Stimulated activated CD8-positive, alpha-beta memory T cell treated with anti-CD3 and anti-CD28 coated beads, Interleukin-12 subunit alpha, Interleukin-12 subunit beta, amount 100 ng/mL, for 24 hours (primary cell): ENCODE measurements around the gene HAAO.

Source experiments
- DNase-seq: peaks from one replicate; pipeline ENCODE4 v3.0.0-alpha.2; 2020; ENCODE audit errors: extremely low read depth

Gene HAAO

GRCh38 chr2:42813763-42814162 lies 21.4 kb upstream of the HAAO start:
- DNase-seq = no peak

GRCh38 chr2:42812899-42813479 lies 20.6 kb upstream of the HAAO start:
- DNase-seq = no peak

- peak; percentile 10 for DNase-seq
Observed at GRCh38 chr2:42810971-42811811, 18.8 kb upstream of the HAAO start.

- peak; percentile 72 for DNase-seq
Observed at GRCh38 chr2:42810121-42810970, 18.0 kb upstream of the HAAO start.

- peak; percentile 14 for DNase-seq
Observed at GRCh38 chr2:42809819-42810120, 17.4 kb upstream of the HAAO start.

GRCh38 chr2:42809131-42809818 lies 16.9 kb upstream of the HAAO start:
- DNase-seq = no peak

GRCh38 chr2:42808301-42808700 lies 15.9 kb upstream of the HAAO start:
- DNase-seq = no peak

- DNase-seq = no peak
Observed at GRCh38 chr2:42806786-42807185, 14.4 kb upstream of the HAAO start.

- no peak for DNase-seq
Observed at GRCh38 chr2:42804891-42805290, 12.5 kb upstream of the HAAO start.

GRCh38 chr2:42804338-42804737 lies 12.0 kb upstream of the HAAO start:
- no peak for DNase-seq

GRCh38 chr2:42802150-42802549 lies 9.8 kb upstream of the HAAO start:
- DNase-seq = no peak

- no peak for DNase-seq
Observed at GRCh38 chr2:42801381-42801780, 9.0 kb upstream of the HAAO start.

GRCh38 chr2:42800981-42801380 lies 8.6 kb upstream of the HAAO start:
- DNase-seq = no peak

GRCh38 chr2:42800461-42800962 lies 8.1 kb upstream of the HAAO start:
- no peak for DNase-seq

GRCh38 chr2:42799881-42800280 lies 7.5 kb upstream of the HAAO start:
- DNase-seq = no peak

- DNase-seq = no peak
Observed at GRCh38 chr2:42797281-42797680, 4.9 kb upstream of the HAAO start.

- no peak for DNase-seq
Observed at GRCh38 chr2:42796427-42797248, 4.3 kb upstream of the HAAO start.

GRCh38 chr2:42795841-42796301 lies 3.5 kb upstream of the HAAO start:
- no peak for DNase-seq

GRCh38 chr2:42795275-42795674 lies 2.9 kb upstream of the HAAO start:
- no peak for DNase-seq

GRCh38 chr2:42794271-42795046 lies 2.1 kb upstream of the HAAO start:
- DNase-seq = no peak
